Endothelial cell of umbilical vein (primary cell): ENCODE results near the gene DIS3L2. TPM values are rescaled to one million over a fixed set of nuclear protein-coding genes. Genes with fewer than 3 reads are reported as not detected.

Experiments used
- BruUV-seq: library from RNA; stranded (reverse); fragments of 400-500 nt; replicated peaks from 2 replicates; lab custom pipeline; 2021; lab: Mats Ljungman, UMichigan
- CTCF ChIA-PET: fragments of 300-600, 350-600 bp; sonication (Branson Sonifier 250); formaldehyde crosslinking; loops from one replicate; lab custom pipeline; 2021; ENCODE audit warnings: antibody characterized with exemption, inconsistent platforms; lab: Charles Lee
- POLR2A ChIA-PET: fragments of 300-600, 350-600 bp; sonication (Branson Sonifier 250); formaldehyde crosslinking; loops from one replicate; lab custom pipeline; 2021; ENCODE audit warnings: antibody characterized with exemption, inconsistent platforms; lab: Charles Lee
- DNase-seq: peaks from one replicate; pipeline ENCODE4 v3.0.0-alpha.2; 2011; ENCODE audit warnings: low read depth, low spot score
- FAIRE-seq: peaks from 2 replicates; lab custom pipeline; 2011; peaks lifted over from hg19 to GRCh38; lab: Jason Lieb, UNC
- H2AFZ ChIP-seq: 2 replicates; pipeline ENCODE4 v1.6.0; 2012; ENCODE audit warnings: low read depth, low read length, control low read depth, inconsistent platforms
- H3K27ac ChIP-seq: 2 replicates; pipeline ENCODE4 v1.5.1; 2011; ENCODE audit warnings: low read depth, mild to moderate bottlenecking, control low read depth, low read length, moderate library complexity; ENCODE audit not compliant: insufficient read depth
- H3K27me3 ChIP-seq, 2 experiments: 2 replicates each; pipeline versions ENCODE4 v1.6.0 to v1.6.1; 2011; ENCODE audit warnings: low read length in 2 of 2, mixed read lengths in 1 of 2; ENCODE audit not compliant: control insufficient read depth in 2 of 2, insufficient read depth in 2 of 2
- H3K36me3 ChIP-seq, 2 experiments: 2 replicates in 1 of 2; 3 replicates in 1 of 2; pipeline ENCODE4 v1.5.1; 2011; ENCODE audit warnings: low read length in 2 of 2, mild to moderate bottlenecking in 1 of 2, moderate library complexity in 1 of 2; ENCODE audit not compliant: control insufficient read depth in 2 of 2, insufficient read depth in 2 of 2; ENCODE audit errors: extremely low read depth in 1 of 2
- H3K4me1 ChIP-seq: 3 replicates; pipeline ENCODE4 v1.5.1; 2011; ENCODE audit warnings: mild to moderate bottlenecking, low read length; ENCODE audit not compliant: control insufficient read depth, insufficient read depth; ENCODE audit errors: extremely low read depth
- H3K4me2 ChIP-seq: 2 replicates; pipeline ENCODE4 v1.6.1; 2011; ENCODE audit warnings: low read length, control low read depth, mixed read lengths; ENCODE audit not compliant: insufficient read depth
- H3K4me3 ChIP-seq, 3 experiments: fragments of 200-600 bp in 1 of 3; sonication (generic), shearing (Covaris generic) in 1 of 3; replicated peaks in 1 of 3; 2 replicates each; pipeline ENCODE4 v1.5.1; 2011 to 2016; ENCODE audit warnings: control low read depth in 3 of 3, low read length in 3 of 3, mild to moderate bottlenecking in 2 of 3, inconsistent platforms in 1 of 3, low read depth in 1 of 3, moderate library complexity in 1 of 3; ENCODE audit not compliant: insufficient read depth in 1 of 3
- H3K79me2 ChIP-seq: 2 replicates; pipeline ENCODE4 v1.6.0; 2012; ENCODE audit warnings: low read length, inconsistent platforms; ENCODE audit not compliant: control insufficient read depth, insufficient read depth
- H3K9ac ChIP-seq: replicated peaks from 2 replicates; pipeline ENCODE3; 2011; ENCODE audit warnings: low read length, control low read depth; ENCODE audit not compliant: insufficient read depth; ENCODE audit errors: extremely low read depth
- H3K9me1 ChIP-seq: replicated peaks from 3 replicates; pipeline ENCODE4 v1.6.0; 2011; ENCODE audit warnings: mild to moderate bottlenecking, low read length; ENCODE audit not compliant: control insufficient read depth, insufficient read depth; ENCODE audit errors: extremely low read depth
- H3K9me3 ChIP-seq: replicated peaks from 2 replicates; pipeline ENCODE4 v1.5.1; 2012; ENCODE audit warnings: low read length, inconsistent platforms; ENCODE audit not compliant: control insufficient read depth, insufficient read depth
- H4K20me1 ChIP-seq: replicated peaks from 2 replicates; pipeline ENCODE3; 2011; ENCODE audit warnings: mild to moderate bottlenecking, low read length; ENCODE audit not compliant: control insufficient read depth, insufficient read depth; ENCODE audit errors: extremely low read depth
- CTCF ChIP-seq, 2 donors: IDR thresholded peaks; 1 replicate in 1 of 2; 2 replicates in 1 of 2; pipeline ENCODE4 v1.5.1; 2011; ENCODE audit warnings: low read length in 2 of 2, mild to moderate bottlenecking in 2 of 2, moderate library complexity in 2 of 2, control low read depth in 1 of 2, inconsistent platforms in 1 of 2, low read depth in 1 of 2; ENCODE audit not compliant: insufficient read depth in 1 of 2; ENCODE audit errors: extremely low read depth in 1 of 2
- EZH2 ChIP-seq: IDR thresholded peaks from 2 replicates; pipeline ENCODE4 v1.6.1; 2012; ENCODE audit warnings: borderline replicate concordance, low read depth, mild to moderate bottlenecking, moderate library complexity, low read length, inconsistent platforms; ENCODE audit not compliant: severe bottlenecking
- GATA2 ChIP-seq: IDR thresholded peaks from 2 replicates; pipeline ENCODE4 v1.7.0; 2011; ENCODE audit warnings: low read depth, mild to moderate bottlenecking, moderate library complexity, mixed read lengths, low read length; ENCODE audit not compliant: insufficient read length, insufficient read depth
- JUN ChIP-seq: IDR thresholded peaks from 2 replicates; pipeline ENCODE4 v1.6.1; 2011; ENCODE audit warnings: borderline replicate concordance, low read depth; ENCODE audit not compliant: insufficient read length, insufficient read depth
- MYC ChIP-seq: IDR thresholded peaks from one replicate; pipeline ENCODE4 v1.6.1; 2011; ENCODE audit warnings: mild to moderate bottlenecking, low read depth, low read length
- dilution Hi-C: fragments of 300-500 bp; cut with MboI; formaldehyde crosslinking; loops from one replicate; pipeline ENCODE4 v1.15.0; 2019; ENCODE audit warnings: low sequenced_read_pairs; ENCODE audit not compliant: extremely low pct_ligation_motif_present
- intact Hi-C: fragments of 100-400 bp; cut with micrococcal nuclease; formaldehyde crosslinking; loops from one replicate; pipeline ENCODE4 v1.10.0; 2022
- polyA plus RNA-seq, 4 experiments: library from polyadenylated mRNA; depleted of rRNA in 3 of 4; stranded (reverse) in 3 of 4; unstranded in 1 of 4; fragments of >200 nt; gene quantifications; 2 replicates each; pipeline versions ENCODE4 v1.2.1 to v1.2.3, GENCODE V29; 2011 to 2012; ENCODE audit warnings: missing spikeins in 1 of 4
- total RNA-seq: library from RNA; stranded (reverse); gene quantifications from 2 replicates; pipeline ENCODE4 v1.2.3, GENCODE V29; 2021

Gene DIS3L2
- total and polyA plus RNA-seq, 2 donors (not counting 3 experiments of a cell fraction or from before 2014, with no cell fraction given) = 14.6 to 31.2 TPM

GRCh38 chr2:232304236-232304635, 342.7 kb downstream of the DIS3L2 start:
- FAIRE-seq = no peak
- no peaks in the 10 kb centered on the region for H4K20me1 ChIP-seq

More at GRCh38 chr2:232304236-232304635, 342.7 kb downstream of the DIS3L2 start:
- H3K79me2 ChIP-seq = no peaks in the 10 kb centered on the region
- dilution Hi-C loops = no loop called here
- H3K4me2 ChIP-seq = no peak overlapping the region
- peaks cover 14% of the 10 kb centered on the region for H3K4me1 ChIP-seq
- H3K27ac ChIP-seq = no peak overlapping the region
- POLR2A ChIA-PET = no interaction called here
- no peak overlapping the region for H3K4me3 ChIP-seq
- no peak for DNase-seq
- no peaks in the 10 kb centered on the region for H3K9me3 ChIP-seq
- no TSS peak for BruUV-seq
- CTCF ChIA-PET = interaction anchor here (0.7 kb wide), 1 partner anchor 11 kb away, joined by 3 read pairs; no protein-coding TSS in a partner anchor
- intact Hi-C loops = no loop called here
- H3K9me1 ChIP-seq = no peaks in the 10 kb centered on the region
- H3K9ac ChIP-seq = no peak overlapping the region
- TF ChIP-seq JUN (no peak), MYC (no peak), EZH2 (no peak), CTCF (IDR thresholded peaks at IDR 0.05; ENCODE audit: extremely low read depth in 1 of 2, insufficient read depth in 1 of 2, low read depth in 1 of 2, low read length in 2 of 2) (no peak), GATA2 (no peak)
- H2AFZ ChIP-seq = no peak overlapping the region
- H3K36me3 ChIP-seq = no peaks in the 10 kb centered on the region
- no peaks in the 10 kb centered on the region for H3K27me3 ChIP-seq
